NCI-H1105 treated with DMSO at 0.1 percent for 48 hours (cell line): ENCODE results near the gene ADCY7.

ENCODE experiments used
- DNase-seq: peaks from one replicate; lab custom pipeline; 2025; lab: John Stamatoyannopoulos, UW

Gene ADCY7

DNA sequence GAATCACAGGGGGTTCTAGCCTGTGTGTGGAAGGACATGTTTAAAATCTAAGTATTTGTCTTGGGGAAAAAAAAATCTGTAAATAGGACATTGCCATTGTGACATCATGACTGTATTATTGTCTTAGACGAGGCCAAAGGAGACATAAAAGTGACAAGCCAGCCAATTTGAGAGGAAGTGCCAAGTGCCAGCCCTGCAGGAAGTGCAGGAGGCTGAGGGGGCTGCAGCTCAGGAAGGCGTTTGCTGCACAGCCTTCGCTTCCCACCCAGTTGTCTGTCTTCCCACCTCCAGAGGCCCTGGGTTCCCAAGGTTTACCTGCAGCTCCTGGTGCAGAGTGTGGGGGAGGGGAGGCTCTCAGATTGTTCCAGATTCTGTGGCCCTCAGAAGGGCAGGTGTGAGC, 1.3 kb downstream of the ADCY7 start:
- DNase-seq, result no peak

DNA sequence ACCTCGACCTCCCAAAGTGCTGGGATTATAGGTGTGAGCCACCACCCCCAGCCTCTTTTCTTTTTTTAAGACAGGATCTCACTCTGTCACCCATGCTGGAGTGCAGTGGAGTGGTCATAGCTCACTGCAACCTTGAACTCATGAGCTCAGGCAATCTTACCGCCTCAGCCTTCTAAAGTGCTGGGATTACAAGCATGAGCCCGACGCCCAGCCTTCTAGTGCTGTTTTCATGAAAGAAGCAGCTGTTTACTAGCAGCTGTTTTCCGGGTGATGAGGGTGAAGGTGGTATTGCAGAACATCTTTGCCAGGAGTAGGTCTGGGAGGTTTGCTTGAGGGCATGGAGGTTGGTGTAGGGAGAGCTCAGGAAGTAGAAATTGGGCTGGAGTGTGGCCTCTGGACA, 2.0 kb downstream of the ADCY7 start:
- DNase-seq, result no peak

DNA sequence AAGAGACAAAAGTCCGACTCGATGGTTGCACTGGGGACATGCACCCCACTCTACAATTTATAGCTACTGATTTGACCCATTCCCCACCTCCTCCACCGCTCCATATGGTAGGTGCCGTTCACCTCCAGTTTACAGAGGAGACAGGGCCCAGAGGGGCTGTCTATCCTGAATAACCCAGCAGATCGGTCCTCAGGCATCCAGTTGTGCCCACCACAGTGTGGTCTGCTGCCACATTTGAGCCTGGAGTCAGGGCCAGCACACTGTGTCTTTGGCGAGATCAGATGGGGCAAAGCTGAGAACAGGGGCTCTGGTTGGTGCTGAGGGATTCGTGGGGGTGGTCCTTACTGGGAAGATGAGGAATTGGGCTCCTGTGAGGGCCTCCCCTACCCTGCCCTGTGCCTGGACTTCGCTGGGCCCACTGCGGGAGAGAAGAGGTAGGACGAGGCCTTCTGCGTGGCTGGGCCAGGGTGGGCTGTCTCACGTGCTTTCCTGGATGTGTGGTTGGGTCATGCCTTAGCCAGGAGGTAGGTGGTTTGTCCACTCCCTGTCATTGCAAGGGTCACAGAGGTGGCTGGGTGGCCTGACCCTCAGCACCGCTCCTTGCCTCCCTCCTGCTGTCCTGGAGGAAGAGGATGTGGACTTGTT, 2.8 kb downstream of the ADCY7 start:
- no peak for DNase-seq

DNA sequence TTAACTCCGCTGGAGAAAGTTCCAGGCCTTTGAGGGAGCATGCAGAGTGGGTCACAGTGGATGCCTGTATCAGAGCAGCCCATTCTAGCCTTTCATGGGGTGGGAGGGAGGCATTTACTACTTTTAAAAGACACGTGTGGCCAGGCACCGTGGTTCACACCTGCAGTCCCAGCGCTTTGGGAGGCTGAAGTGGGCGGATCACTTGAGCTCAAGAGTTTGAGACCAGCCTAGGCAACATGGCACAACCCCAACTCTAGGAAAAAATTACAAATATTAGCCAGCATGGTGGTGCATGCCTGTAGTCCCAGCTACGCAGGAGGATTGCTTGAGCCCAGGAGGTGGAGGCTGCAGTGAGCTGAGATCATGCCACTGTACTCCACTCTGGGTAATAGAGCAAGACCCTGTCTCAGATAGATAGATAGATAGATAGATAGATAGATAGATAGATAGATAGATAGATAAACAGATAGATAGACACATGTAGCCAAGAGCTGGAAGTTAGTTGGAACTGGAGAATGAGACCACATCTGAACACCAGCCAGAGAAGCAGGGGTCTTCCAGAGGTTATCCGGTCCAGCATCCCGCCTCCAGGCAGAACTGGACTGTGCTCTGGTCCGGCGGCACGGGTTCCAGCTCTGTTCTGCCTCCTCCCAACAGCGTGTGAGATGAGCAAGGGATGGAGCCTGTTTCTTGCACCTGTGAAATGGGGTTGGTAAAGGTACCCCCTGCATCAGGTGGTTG, 3.6 kb downstream of the ADCY7 start:
- no peak for DNase-seq

DNA sequence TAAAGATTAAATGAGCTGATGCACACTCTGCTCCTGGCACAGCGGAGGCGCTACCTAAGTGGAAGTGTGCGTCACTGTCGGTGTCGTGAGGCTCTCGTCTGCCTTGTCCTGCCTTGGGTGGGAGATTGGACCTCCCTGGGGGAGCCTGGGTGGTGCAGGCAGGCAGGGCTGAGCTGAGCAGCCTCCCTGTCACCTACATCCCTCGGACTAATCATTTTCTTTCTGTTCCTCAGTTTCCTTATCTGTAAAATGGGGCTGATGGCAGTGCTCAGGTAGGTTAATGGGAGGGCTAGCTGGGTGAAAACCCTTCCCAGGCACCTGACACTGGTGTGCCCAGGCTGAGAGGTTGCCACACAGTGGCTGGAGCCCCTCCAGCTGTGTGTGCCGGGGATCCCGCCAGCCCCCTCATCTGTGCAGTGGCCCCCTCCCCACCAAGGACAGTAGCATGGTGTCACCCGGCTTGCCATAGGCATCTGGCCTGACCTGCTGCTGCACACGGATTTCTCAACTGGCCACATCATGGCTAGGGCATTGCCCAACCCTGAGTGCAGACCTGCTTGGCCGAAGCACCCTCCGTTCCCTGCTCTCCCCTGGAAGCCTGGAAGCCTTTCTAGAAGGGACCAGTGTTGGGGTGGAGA, 4.3 kb downstream of the ADCY7 start:
- DNase-seq, result no peak

DNA sequence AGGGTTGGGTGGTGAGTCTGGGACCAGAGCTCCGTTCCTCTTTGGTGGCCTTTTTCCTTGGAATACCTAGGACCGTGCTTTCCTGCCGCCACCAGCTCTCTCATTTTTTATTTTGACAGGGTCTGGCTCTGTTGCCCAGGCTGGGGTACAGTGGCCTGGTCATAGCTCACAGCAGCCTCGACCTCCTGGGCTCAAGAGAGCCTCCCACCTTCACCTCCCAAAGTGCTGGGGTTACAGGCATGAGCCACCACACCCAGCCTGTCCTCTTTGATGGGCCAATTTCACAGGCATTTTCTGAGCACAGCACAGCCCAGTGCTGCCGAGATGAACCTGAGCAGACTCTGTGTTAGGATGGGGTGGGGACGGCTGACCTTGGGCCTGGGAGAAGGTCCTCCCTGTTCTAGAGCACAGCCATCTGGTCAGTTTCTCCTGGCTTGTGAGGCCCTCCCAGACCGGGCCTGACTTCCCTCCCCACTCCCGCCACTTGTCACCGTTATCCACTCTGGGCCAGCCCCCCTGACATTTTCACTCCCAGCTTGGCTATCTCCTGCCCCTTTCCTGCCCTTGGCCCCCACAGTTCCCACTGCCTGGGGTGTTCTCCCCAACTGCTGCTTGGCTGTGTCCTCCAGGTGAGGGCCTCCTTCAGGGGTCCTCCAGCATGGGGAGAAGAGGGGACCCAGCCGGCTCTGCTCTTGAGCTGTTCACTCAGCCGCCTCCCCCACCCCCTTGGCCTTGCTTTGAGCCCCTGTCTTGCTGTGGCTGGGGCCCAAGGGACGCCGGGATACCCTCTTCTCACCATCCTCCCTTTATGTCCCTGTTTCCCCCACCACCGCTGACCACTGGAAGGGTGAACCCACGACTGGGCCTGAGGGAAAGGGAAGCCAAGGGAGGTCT, 5.0 kb downstream of the ADCY7 start:
- DNase-seq, result no peak

DNA sequence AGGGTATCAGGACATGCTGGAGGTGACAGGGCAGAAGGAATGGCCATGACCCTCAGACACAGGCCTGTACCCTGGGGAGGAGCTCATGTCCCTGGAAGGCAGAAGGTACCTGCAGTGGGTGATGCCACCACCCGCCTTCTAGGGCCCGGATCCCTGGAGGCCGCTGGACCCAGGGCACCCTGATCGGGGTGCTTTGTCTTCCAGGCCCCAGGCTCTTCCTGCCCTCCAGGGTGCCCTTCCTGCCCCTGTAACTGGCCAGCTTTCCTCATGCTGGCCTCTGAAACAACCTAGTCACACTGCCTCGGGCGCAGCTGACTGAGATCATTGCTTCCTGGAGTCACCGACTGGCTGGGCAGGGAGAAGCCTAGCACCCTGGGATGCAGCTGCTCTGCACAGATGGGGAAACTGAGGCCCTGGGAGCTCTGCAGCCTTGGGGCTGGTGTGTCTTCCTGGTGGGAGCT, 5.8 kb downstream of the ADCY7 start:
- no peak for DNase-seq

DNA sequence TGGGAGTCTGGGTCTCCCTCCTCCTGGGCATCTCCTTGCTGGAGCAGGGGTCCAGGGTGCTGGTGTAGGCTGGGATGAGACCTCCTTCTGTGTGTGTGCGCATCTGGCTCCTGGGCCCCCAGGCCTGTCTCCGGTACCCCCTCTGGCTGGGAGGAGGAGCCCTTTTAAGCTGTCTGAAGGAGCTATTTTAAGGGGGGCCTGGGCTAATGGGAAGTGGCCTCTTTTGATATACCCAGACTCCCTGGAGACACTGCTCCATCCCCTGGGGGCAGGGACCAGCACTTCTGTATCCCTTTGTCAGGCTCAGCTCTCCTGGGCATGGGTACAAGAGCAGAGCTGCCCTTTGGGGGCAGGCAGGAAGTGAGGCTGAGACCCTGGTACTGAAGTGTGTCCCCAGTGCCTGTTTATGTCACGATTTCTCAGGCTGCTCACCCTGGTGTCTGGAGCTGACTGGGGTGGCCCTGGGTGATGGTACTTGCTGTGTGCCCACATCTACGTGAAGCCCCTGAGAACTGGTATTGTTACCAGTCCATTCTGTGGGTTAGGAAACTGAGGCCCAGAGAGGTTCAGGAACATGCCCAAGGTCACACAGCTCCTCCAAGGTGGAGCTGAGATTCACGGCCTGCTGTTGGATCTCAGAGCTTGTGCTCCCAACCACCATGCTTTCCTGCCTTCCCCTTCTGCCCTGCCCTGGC, 6.5 kb downstream of the ADCY7 start:
- no peak for DNase-seq

DNA sequence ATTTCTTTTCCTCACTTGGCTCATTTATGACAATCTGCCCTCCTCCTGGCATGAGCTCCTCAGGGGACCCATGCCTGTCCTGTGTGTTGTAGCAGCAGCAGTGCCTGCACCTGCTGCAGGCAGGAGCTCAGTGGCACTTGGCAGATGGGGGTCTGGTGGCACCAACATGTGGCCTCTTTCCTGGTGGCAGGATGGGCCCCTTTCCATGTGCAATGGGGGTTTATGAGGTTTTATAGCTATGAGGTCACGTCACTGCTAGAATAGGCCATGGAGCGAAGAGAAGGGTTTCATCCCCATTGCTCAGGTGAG, 7.0 kb downstream of the ADCY7 start:
- no peak for DNase-seq

DNA sequence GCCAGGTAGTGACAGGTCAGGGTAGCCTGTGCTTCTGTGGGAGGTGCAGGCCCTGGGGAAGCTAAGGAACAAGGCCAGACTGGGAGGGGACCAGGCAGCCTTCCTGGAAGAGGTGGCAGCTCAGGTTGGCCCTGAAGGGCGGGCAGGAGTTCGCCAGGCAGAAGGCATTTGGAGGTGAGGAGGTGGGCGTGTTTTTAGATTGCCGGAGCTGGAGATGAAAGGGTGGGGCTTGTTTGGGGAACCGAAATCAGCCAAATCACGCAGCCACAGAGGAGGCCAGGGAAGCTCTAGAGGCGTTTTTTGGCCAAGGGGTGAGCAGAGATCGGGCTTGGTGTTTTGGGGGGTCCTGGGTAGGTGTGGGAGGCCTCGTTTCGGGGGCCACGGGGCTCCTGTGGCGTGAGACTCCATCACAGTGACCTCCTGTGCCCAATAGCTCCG, 7.6 kb downstream of the ADCY7 start:
- no peak for DNase-seq

DNA sequence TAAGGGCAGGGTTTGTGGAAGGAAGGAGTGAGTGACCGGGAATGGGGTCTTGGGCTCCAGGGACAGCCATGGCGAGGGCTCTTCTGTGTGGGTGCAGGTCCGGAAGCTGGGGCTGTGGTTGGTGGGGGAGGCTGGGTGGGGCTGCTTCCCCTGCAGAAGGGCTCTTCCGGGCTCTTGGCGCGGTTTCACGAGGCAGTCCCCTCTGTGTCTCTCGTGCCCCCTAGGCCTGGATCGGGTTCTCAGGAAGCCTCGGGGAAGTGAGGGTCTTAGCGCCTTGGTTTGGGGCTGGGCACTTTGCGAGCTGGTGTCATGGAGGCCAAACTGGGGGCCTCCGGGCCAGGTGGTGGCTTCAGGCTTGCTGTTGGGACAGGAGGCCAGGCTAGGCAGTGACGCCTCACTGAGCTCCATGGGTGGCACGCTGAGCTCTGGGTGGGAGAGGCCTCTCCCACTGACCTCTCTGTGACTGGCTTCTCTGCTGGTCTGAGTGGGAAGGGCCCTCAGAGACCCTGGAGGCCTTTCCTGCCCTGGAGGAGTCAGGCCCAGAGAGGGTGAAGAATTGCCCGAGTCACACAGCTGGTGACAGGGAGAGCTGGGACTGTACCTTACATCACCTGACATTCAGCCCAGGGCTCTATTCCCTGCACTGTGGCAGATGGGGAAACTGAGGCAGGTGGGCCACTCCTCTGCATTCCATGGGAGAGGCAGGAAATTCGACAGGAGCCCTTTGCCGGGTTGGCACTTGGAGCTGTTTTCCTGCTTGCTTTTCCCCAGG, 8.2 kb downstream of the ADCY7 start:
- DNase-seq, result no peak

DNA sequence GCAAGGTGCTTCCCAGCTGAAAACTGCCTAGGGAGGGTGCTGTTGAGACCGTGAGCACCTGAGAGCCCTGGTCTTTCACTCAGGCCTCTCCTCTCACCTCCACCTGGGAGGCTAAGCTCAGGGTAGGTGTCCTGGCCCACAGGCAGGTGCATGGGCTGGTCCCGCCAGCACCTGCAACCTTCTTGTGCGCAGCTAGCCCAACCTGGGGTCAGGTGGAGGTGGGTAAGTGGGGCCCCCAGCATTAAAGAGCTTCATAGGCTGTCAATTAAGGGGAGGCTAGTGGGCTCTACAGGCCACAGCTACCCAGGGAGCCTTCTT, 8.7 kb downstream of the ADCY7 start:
- DNase-seq, result no peak

DNA sequence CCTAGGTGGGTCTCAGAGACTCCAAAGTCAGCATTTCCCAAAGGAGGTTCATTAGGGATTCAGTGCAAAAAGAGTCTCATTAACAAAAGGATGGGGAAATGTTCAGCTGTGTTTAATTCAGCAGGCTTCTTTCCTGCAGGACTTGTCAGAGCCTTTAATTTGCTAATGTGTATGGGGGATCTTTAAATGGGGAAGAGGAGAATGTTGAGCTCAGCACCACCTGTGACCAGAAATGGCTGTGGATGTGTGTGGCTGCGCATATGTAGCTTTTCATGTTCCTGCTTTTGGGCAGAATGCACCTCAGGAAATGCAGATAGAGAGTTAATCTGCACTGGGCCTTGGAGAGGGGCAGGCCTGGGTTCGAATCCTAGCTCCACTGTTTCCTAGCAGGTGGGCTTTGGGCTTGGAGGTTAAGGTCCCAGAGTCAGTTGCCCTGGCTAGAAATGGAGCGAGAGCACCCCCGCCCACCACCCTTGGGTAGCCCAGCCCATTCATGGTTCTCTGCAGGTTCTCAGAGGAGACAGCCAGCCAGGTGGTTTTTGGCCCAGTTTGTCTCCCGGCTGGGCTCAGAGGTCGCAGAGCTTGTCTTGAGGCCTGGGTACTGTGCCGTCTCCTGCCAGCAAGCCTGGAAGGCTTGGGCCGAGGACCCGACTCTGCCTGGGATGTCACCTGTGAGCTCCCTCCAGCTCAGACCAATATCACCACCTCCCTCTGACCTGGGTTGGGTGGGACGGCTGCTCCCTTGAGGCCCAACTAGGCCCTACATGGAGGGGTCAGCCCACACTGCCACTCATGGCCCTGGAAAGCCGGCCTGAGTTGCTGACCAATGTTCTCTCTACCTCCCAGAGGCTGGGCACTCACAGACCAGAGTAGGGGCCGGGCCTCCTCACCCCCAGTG, 9.3 kb downstream of the ADCY7 start:
- DNase-seq, result no peak

DNA sequence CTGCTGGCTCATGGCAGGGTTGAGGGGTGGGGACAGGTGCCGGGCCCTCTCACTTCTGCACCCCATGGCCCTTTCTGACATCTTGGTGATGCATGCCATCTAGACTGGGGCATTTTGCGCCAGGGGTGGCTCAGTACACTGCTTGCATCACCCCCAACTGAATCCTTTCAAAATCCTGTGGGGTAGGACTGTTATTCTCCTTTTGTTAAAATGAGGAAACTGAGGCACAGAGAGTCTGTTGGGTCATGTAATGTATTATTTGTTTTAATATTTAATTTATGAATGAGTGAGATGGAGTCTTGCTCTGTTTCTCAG, 9.9 kb downstream of the ADCY7 start:
- no peak for DNase-seq

DNA sequence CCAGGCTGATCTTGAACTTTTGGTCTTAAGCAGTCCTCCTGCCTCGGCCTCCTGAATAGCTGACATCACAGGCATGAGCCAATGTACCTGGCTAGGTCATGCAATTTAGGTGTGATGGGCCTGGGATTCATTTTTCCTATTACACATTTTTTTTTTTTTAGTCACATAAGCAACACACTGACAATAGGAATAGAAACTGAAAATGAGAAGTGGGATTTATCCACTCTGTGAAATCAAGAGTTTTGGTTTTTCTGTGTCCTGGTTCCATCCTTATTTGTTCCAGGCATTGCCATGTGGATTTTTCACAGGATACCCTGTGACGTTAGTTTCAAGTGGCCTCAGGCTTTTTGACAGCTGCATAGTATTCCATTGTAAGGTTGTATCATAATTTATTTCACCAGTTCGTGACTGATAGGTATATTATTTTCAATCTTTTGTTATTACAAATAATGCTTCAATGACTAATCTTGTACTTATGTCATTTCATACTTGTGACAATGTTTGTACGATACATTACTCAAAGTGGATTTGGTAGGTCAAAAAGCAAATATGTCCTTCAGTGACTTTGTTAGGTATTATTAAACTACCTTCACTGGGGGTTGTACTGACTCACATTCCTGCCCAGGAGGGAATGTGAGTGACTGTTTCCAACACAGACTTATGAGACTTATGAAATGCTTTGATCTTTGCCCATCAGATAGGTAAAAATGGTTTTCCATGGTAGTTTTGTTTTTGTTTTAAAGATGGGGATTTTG, 10.6 kb downstream of the ADCY7 start:
- DNase-seq, result no peak

DNA sequence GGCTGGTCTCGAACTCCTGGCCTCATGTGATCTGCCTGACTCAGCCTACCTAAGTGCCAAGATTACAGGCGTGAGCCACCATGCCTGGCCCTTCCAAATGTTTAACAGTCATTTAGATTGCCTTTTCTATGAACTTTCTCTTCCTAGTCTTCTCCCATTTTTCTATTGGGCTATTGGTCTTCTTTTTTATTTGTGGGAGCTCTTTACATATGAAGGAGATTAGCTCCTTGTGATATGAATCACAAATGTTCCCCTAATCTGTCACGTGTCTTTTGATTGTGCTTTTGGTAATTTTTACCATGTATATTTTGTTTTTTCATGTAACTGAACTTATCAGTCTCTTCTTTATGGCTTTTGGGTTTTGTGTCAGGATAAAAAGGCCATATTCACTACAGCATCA, 11.9 kb downstream of the ADCY7 start:
- no peak for DNase-seq

DNA sequence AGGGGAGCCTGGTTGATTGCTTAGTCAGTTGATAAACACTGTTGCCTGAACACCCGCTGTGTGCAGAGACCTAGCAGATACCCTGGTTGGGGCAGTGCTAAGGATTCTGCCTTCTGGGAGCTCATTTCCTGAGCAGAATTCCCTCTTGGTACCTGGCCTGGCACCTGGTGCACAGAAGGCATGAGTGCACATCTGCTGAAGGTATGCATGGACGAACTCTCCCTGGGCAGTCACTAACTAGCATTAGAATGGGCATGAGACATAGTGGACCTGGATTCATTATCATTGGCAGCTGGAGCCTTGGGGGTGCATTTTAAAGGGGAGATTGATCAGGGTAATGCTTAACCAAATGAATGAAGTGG, 13.1 kb downstream of the ADCY7 start:
- DNase-seq, result no peak

DNA sequence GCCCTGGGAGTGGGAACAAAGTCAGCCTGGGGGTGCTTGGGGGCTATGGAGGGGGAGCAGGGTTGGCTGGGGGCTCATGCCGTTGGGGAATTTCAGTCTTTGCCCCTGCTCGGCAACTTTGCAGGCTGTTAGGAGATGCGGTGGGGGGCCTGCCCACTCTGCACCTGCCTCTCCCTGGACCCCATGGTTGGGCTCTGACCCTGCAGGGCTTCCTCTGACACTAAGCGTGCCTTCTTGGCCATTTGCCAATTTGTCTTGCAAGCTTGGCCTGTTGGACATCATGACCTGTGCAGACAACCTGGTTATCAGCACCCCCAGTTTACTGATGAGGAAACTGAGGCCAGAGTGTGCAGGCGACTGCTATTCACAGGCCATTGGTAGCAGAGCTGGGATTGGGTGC, 14.6 kb downstream of the ADCY7 start:
- no peak for DNase-seq

DNA sequence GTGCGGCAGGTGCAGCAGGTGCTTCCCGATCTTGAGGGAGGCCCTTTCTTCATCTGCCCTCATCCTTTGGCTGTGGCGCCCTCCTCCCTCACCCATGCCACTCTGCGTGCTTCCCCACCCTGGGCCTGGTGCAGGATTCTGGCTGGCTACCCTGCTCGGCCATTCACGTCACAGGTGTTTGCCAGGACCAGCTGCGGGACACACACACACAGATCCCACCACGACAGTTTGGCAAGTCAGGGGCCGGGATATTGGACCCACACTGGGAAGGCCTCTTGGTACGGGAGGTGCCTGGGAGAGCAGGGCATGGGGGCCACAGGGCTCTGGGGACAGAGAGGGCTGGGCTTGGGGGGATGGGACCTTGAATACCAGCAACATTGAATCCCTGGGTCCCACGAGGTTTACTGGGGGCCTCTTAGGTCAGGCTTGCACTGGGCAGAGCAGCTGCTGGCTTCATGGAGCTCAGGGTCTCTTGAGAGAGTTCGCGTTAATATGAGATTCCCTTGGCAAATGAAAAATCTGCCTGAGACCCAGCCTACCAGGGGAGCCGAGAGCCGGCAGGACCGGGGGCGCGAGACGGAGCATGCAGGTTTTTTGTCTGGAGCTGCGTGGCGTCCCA, 15.1 kb downstream of the ADCY7 start:
- peak; percentile 23 for DNase-seq
